ENCODE data around the gene PPP1R12C.

The PPP1R12C gene

GRCh38 chr19:55118401-55118991 is 1.1 kb upstream of the PPP1R12C start:
- peak overlapping the region; percentile 86 for H3K27ac ChIP-seq
- TF ChIP-seq CTCF (conservative IDR thresholded peaks at IDR 0.05), result no peak

- H3K27ac ChIP-seq, result peak overlapping the region; percentile 86
- no peak for TF ChIP-seq CTCF (conservative IDR thresholded peaks at IDR 0.05)
These were observed 390 bp upstream of the PPP1R12C start for GRCh38 chr19:55117663-55118391.

GRCh38 chr19:55116232-55116858 is 1.1 kb downstream of the PPP1R12C start:
- peak overlapping the region; percentile 86 for H3K27ac ChIP-seq

GRCh38 chr19:55115446-55116065 is 1.9 kb downstream of the PPP1R12C start:
- peak overlapping the region; percentile 86 for H3K27ac ChIP-seq
- TF ChIP-seq CTCF (conservative IDR thresholded peaks at IDR 0.05), result no peak

More at GRCh38 chr19:55116232-55116858, 1.1 kb downstream of the PPP1R12C start:
- no peak for TF ChIP-seq CTCF (conservative IDR thresholded peaks at IDR 0.05)

- TF ChIP-seq CTCF (conservative IDR thresholded peaks at IDR 0.05), result no peak
- H3K27ac ChIP-seq, result peak overlapping the region; percentile 86; the same call in 1 of the 2 replicates
These were observed 2.8 kb downstream of the PPP1R12C start for GRCh38 chr19:55114566-55115145.

GRCh38 chr19:55113570-55114039 is 3.8 kb downstream of the PPP1R12C start:
- no peak overlapping the region for H3K27ac ChIP-seq
- TF ChIP-seq CTCF (conservative IDR thresholded peaks at IDR 0.05), result no peak

Measured in VCaP (cell line).